IMR-90 (cell line): ENCODE data around the gene COL15A1. TPM values are rescaled to one million over a fixed set of nuclear protein-coding genes. Genes with fewer than 3 reads are reported as not detected.

Experiments
- ATAC-seq: fragments of 200-7000 bp; cut with Tn5 transposase; 2 replicates; pipeline ENCODE4 v1.9.1; 2020; ENCODE audit warnings: low read depth, mild to moderate bottlenecking, moderate library complexity
- BruUV-seq: library from RNA; stranded (reverse); fragments of 400-500 nt; replicated peaks from 2 replicates; lab custom pipeline; 2021; lab: Mats Ljungman, UMichigan
- CTCF ChIA-PET: fragments of 300-600 bp; formaldehyde crosslinking; extraction: SDS; loops from one replicate; lab custom pipeline; 2021; ENCODE audit warnings: antibody characterized with exemption; lab: Yijun Ruan, JAX
- POLR2A ChIA-PET: fragments of 300-600 bp; sonication (Branson Sonifier 250); formaldehyde crosslinking; loops from one replicate; lab custom pipeline; 2022; ENCODE audit warnings: antibody characterized with exemption; ENCODE audit not compliant: unreplicated experiment; lab: Charles Lee
- DNase-seq: peaks from one replicate; pipeline ENCODE4 v3.0.0; 2013
- H2AFZ ChIP-seq: replicated peaks from 2 replicates; pipeline ENCODE3; 2013; ENCODE audit warnings: low read length, mild to moderate bottlenecking; ENCODE audit not compliant: poor library complexity
- H2AK5ac ChIP-seq: 2 replicates; pipeline ENCODE4 v1.6.1; 2013; ENCODE audit warnings: low read depth, low read length, inconsistent platforms
- H2AK9ac ChIP-seq: replicated peaks from 2 replicates; pipeline ENCODE3; 2013; ENCODE audit warnings: mild to moderate bottlenecking, low read depth, low read length, moderate library complexity; ENCODE audit not compliant: poor library complexity
- H2BK120ac ChIP-seq: 2 replicates; pipeline ENCODE4 v1.6.1; 2013; ENCODE audit warnings: low read depth, low read length, inconsistent platforms
- H2BK15ac ChIP-seq: 3 replicates; pipeline ENCODE4 v1.6.1; 2013; ENCODE audit warnings: low read depth, low read length, inconsistent platforms
- H2BK20ac ChIP-seq: 2 replicates; pipeline ENCODE4 v1.6.1; 2013; ENCODE audit warnings: low read depth, mild to moderate bottlenecking, inconsistent platforms, low read length, moderate library complexity
- H2BK5ac ChIP-seq: 2 replicates; pipeline ENCODE4 v1.6.1; 2013; ENCODE audit warnings: mild to moderate bottlenecking, low read depth, low read length, inconsistent platforms; ENCODE audit not compliant: poor library complexity, severe bottlenecking
- H3K14ac ChIP-seq: replicated peaks from 2 replicates; pipeline ENCODE4 v1.6.1; 2013; ENCODE audit warnings: low read depth, low read length, inconsistent platforms
- H3K18ac ChIP-seq: 2 replicates; pipeline ENCODE4 v1.6.1; 2013; ENCODE audit warnings: low read depth, low read length, control low read depth
- H3K23ac ChIP-seq: 2 replicates; pipeline ENCODE4 v1.6.1; 2013; ENCODE audit warnings: low read depth, low read length, inconsistent platforms
- H3K27ac ChIP-seq: 2 replicates; pipeline ENCODE4 v1.5.1; 2013; ENCODE audit warnings: mild to moderate bottlenecking, control low read depth, low read length; ENCODE audit not compliant: insufficient read depth
- H3K27me3 ChIP-seq: 2 replicates; pipeline ENCODE4 v1.6.1; 2013; ENCODE audit warnings: low read length; ENCODE audit not compliant: control insufficient read depth, insufficient read depth
- H3K36me3 ChIP-seq: 2 replicates; pipeline ENCODE4 v1.6.1; 2013; ENCODE audit warnings: low read length, mixed read lengths; ENCODE audit not compliant: control insufficient read depth, insufficient read depth
- H3K4ac ChIP-seq: 2 replicates; pipeline ENCODE4 v1.6.1; 2013; ENCODE audit warnings: low read depth, low read length, inconsistent platforms
- H3K4me1 ChIP-seq: 2 replicates; pipeline ENCODE4 v1.6.1; 2013; ENCODE audit warnings: low read length, mixed read lengths; ENCODE audit not compliant: control insufficient read depth, insufficient read depth
- H3K4me2 ChIP-seq: 2 replicates; pipeline ENCODE4 v1.6.1; 2013; ENCODE audit warnings: low read depth, mild to moderate bottlenecking, control low read depth, low read length, moderate library complexity
- H3K4me3 ChIP-seq: 2 replicates; pipeline ENCODE4 v1.5.1; 2013; ENCODE audit warnings: low read depth, mild to moderate bottlenecking, control low read depth, low read length, moderate library complexity; ENCODE audit not compliant: insufficient read depth
- H3K56ac ChIP-seq: 2 replicates; pipeline ENCODE4 v1.6.1; 2013; ENCODE audit warnings: low read length, inconsistent platforms; ENCODE audit not compliant: insufficient read depth; ENCODE audit errors: extremely low read depth
- H3K79me1 ChIP-seq, 2 experiments: 2 replicates each; pipeline ENCODE4 v1.6.1; 2013; ENCODE audit warnings: low read length in 2 of 2, inconsistent platforms in 1 of 2, low read depth in 1 of 2
- H3K9ac ChIP-seq: 2 replicates; pipeline ENCODE4 v1.6.1; 2013; ENCODE audit warnings: low read depth, low read length, control low read depth
- H3K9me1 ChIP-seq: 2 replicates; pipeline ENCODE4 v1.6.1; 2013; ENCODE audit warnings: low read length, inconsistent platforms; ENCODE audit not compliant: insufficient read depth
- H3K9me3 ChIP-seq: 2 replicates; pipeline ENCODE4 v1.6.1; 2013; ENCODE audit warnings: low read length; ENCODE audit not compliant: control insufficient read depth, insufficient read depth
- H4K20me1 ChIP-seq: 2 replicates; pipeline ENCODE4 v1.6.1; 2013; ENCODE audit warnings: low read length, inconsistent platforms; ENCODE audit not compliant: insufficient read depth
- H4K5ac ChIP-seq: 2 replicates; pipeline ENCODE4 v1.6.1; 2013; ENCODE audit warnings: mild to moderate bottlenecking, low read depth, low read length, control low read depth
- H4K8ac ChIP-seq, 2 experiments: 2 replicates each; pipeline ENCODE4 v1.6.1; 2013; ENCODE audit warnings: low read depth in 2 of 2, low read length in 2 of 2, control low read depth in 1 of 2, inconsistent platforms in 1 of 2
- H4K91ac ChIP-seq: 2 replicates; pipeline ENCODE4 v1.6.1; 2013; ENCODE audit warnings: low read depth, low read length, inconsistent platforms; ENCODE audit not compliant: insufficient read depth
- CTCF ChIP-seq: conservative IDR thresholded peaks from 2 replicates; pipeline ENCODE4 v1.5.1; 2012; ENCODE audit warnings: mild to moderate bottlenecking, low read depth, low read length, improper control_type of control experiment
- FOS ChIP-seq: fragments of 150-350 bp; IDR thresholded peaks from 2 replicates; pipeline ENCODE4 v1.6.1; 2016; ENCODE audit warnings: low read depth, low read length
- RAD21 ChIP-seq: IDR thresholded peaks from 2 replicates; pipeline ENCODE4 v1.6.1; 2012; ENCODE audit warnings: low read length, improper control_type of control experiment
- SMC3 ChIP-seq: fragments of 150-350 bp; IDR thresholded peaks from 2 replicates; pipeline ENCODE4 v1.6.1; 2016; ENCODE audit warnings: low read depth, mild to moderate bottlenecking, antibody characterized with exemption, low read length, moderate library complexity
- WGBS, 2 experiments: methylation state at CpG; one replicate each; pipeline versions ENCODE4 v1.1.5 to v1.1.7; 2013; ENCODE audit warnings: missing lambda C conversion rate in 2 of 2; ENCODE audit not compliant: insufficient read length in 1 of 2; ENCODE audit errors: extremely low coverage in 2 of 2; 5-methylcytosine and 5-hydroxymethylcytosine counted together
- dilution Hi-C: fragments of 300-500 bp; cut with HindIII; formaldehyde crosslinking; loops from one replicate; pipeline ENCODE4 v1.14.3; 2018; ENCODE audit warnings: low sequenced_read_pairs; ENCODE audit not compliant: unreplicated experiment
- in situ Hi-C: fragments of 300-500 bp; cut with MboI; formaldehyde crosslinking; loops from 3 replicates; pipeline ENCODE4 v1.14.3; 2019; ENCODE audit warnings: low sequenced_read_pairs, inconsistent platforms, mixed read lengths
- intact Hi-C: fragments of 100-400 bp; cut with micrococcal nuclease; formaldehyde crosslinking; loops from 2 replicates; pipeline ENCODE4 v1.10.0; 2022
- polyA plus RNA-seq, 3 experiments: library from polyadenylated mRNA; depleted of rRNA; stranded (reverse); fragments of >200 nt; gene quantifications; 2 replicates each; pipeline ENCODE4 v1.2.3, GENCODE V29; 2012; ENCODE audit warnings: low replicate concordance in 1 of 3
- total RNA-seq: library from RNA; depleted of rRNA; stranded (reverse); fragments of >200 nt; gene quantifications from 2 replicates; pipeline ENCODE4 v1.2.3, GENCODE V29; 2012

The COL15A1 gene
- total and polyA plus RNA-seq, 2 of the 4 experiments (the other 2 are of a cell fraction): 2.2 to 3.7 TPM

GRCh38 chr9:99000476-99001395 is 57.0 kb downstream of the COL15A1 start:
- Histone ChIP-seq H3K56ac (no peak overlapping the region), H2BK5ac (no peak overlapping the region), H2AK5ac (peak overlapping the region; percentile 57), H3K18ac (peak overlapping the region; percentile 18; the same call in 1 of the 2 replicates), H3K9ac (no peak overlapping the region), H3K36me3 (peaks cover 53% of the 10 kb centered on the region; the same call in 1 of the 2 replicates), H3K9me1 (peaks cover 4% of the 10 kb centered on the region), H3K23ac (no peak overlapping the region), H2AFZ (no peak overlapping the region), H2BK15ac (peak overlapping the region; percentile 61; the same call in 1 of the 3 replicates), H3K4ac (no peak overlapping the region), H3K4me3 (no peak overlapping the region), H3K9me3 (peaks cover 2% of the 10 kb centered on the region; the same call in 1 of the 2 replicates), H2BK20ac (peak overlapping the region; percentile 20; the same call in 1 of the 2 replicates), H3K14ac (no peak overlapping the region; the same call in 1 of the 2 replicates), H3K79me1 (peaks cover 0 to 3% of the 10 kb centered on the region in 2 experiments; a peak in 1 of 4 replicates), H2AK9ac (no peak overlapping the region), H4K8ac (no peak overlapping the region; a peak in 1 of 4 replicates), H3K4me2 (no peak overlapping the region), H4K20me1 (no peaks in the 10 kb centered on the region; the same call in 1 of the 2 replicates), H3K27ac (no peak overlapping the region), H3K4me1 (peaks cover 14% of the 10 kb centered on the region), H2BK120ac (peak overlapping the region; percentile 54), H3K27me3 (no peaks in the 10 kb centered on the region), H4K5ac (peak overlapping the region; percentile 39), H4K91ac (peak overlapping the region; percentile 67)
- CTCF ChIA-PET: interaction anchor here (0.6 to 2.5 kb wide), 4 partner anchors 43 to 140 kb away, joined by 3 to 17 read pairs (median 3); no protein-coding TSS in a partner anchor
- in situ Hi-C loops: no loop called here
- 100% methylated on average over 3 of the region's 5 CpGs; no CpG with 5 or more reads in 1 of the 2 experiments for WGBS, 2 experiments
- ATAC-seq (peak; percentile 48), DNase-seq (peak; percentile 85)
- BruUV-seq: no TSS peak
- POLR2A ChIA-PET: interaction anchor here (0.5 kb wide), 1 partner anchor 13 kb away, joined by 5 read pairs; no protein-coding TSS in a partner anchor
- intact Hi-C loops: loop anchor here (1.0 to 2.0 kb wide), 2 partner anchors 106 to 140 kb away; no protein-coding TSS in a partner anchor
- dilution Hi-C loops: no loop called here
- TF ChIP-seq SMC3 (peak; percentile 94), CTCF (peak; percentile 87), FOS (no peak), RAD21 (peak; percentile 91)
